Stimulated activated CD4-positive, alpha-beta T cell treated with anti-CD3 and anti-CD28 coated beads, Interleukin-12 subunit alpha, Interleukin-12 subunit beta, amount 100 ng/mL, for 48 hours (primary cell): ENCODE measurements around the gene SFMBT2.

ENCODE experiments used
- DNase-seq, 3 donors: peaks; one replicate each; pipeline ENCODE4 v3.0.0-alpha.2; 2020; ENCODE audit warnings: low read depth in 2 of 3, low spot score in 1 of 3

SFMBT2 gene

GRCh38 chr10:7410862-7411670 is at the start of gene SFMBT2:
SFMBT2 (minus strand) TSS chr10:7411034; CDS start chr10:7381898, 29,136 bp downstream.
- peak in 2 of 3 donors; percentile 36 to 60 for DNase-seq

- DNase-seq, result no peak
Measured at GRCh38 chr10:7460006-7460405, 49.2 kb upstream of the SFMBT2 start.

- no peak for DNase-seq
Measured at GRCh38 chr10:7458556-7458955, 47.7 kb upstream of the SFMBT2 start.

GRCh38 chr10:7457478-7458316 is 46.9 kb upstream of the SFMBT2 start:
- no peak for DNase-seq

GRCh38 chr10:7449063-7449695 is 38.3 kb upstream of the SFMBT2 start:
- no peak for DNase-seq

GRCh38 chr10:7445474-7446185 is 34.8 kb upstream of the SFMBT2 start:
- no peak for DNase-seq

- DNase-seq, result no peak
Measured at GRCh38 chr10:7444551-7445121, 33.8 kb upstream of the SFMBT2 start.

GRCh38 chr10:7443036-7443435 is 32.2 kb upstream of the SFMBT2 start:
- no peak for DNase-seq

- DNase-seq, result no peak
Measured at GRCh38 chr10:7441403-7442147, 30.7 kb upstream of the SFMBT2 start.

GRCh38 chr10:7439696-7440095 is 28.9 kb upstream of the SFMBT2 start:
- no peak for DNase-seq

GRCh38 chr10:7438196-7438986 is 27.6 kb upstream of the SFMBT2 start:
- DNase-seq, result no peak

- DNase-seq, result no peak
Measured at GRCh38 chr10:7436490-7437100, 25.8 kb upstream of the SFMBT2 start.

GRCh38 chr10:7435674-7436073 is 24.8 kb upstream of the SFMBT2 start:
- DNase-seq, result no peak

GRCh38 chr10:7434378-7434777 is 23.5 kb upstream of the SFMBT2 start:
- DNase-seq, result no peak

GRCh38 chr10:7433861-7434260 is 23.0 kb upstream of the SFMBT2 start:
- no peak for DNase-seq

- no peak for DNase-seq
Measured at GRCh38 chr10:7432884-7433726, 22.3 kb upstream of the SFMBT2 start.

GRCh38 chr10:7428673-7429350 is 18.0 kb upstream of the SFMBT2 start:
- no peak for DNase-seq
